Measurements from ENCODE around the gene NUCKS1.

NUCKS1 gene, protein sequence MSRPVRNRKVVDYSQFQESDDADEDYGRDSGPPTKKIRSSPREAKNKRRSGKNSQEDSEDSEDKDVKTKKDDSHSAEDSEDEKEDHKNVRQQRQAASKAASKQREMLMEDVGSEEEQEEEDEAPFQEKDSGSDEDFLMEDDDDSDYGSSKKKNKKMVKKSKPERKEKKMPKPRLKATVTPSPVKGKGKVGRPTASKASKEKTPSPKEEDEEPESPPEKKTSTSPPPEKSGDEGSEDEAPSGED

DNA sequence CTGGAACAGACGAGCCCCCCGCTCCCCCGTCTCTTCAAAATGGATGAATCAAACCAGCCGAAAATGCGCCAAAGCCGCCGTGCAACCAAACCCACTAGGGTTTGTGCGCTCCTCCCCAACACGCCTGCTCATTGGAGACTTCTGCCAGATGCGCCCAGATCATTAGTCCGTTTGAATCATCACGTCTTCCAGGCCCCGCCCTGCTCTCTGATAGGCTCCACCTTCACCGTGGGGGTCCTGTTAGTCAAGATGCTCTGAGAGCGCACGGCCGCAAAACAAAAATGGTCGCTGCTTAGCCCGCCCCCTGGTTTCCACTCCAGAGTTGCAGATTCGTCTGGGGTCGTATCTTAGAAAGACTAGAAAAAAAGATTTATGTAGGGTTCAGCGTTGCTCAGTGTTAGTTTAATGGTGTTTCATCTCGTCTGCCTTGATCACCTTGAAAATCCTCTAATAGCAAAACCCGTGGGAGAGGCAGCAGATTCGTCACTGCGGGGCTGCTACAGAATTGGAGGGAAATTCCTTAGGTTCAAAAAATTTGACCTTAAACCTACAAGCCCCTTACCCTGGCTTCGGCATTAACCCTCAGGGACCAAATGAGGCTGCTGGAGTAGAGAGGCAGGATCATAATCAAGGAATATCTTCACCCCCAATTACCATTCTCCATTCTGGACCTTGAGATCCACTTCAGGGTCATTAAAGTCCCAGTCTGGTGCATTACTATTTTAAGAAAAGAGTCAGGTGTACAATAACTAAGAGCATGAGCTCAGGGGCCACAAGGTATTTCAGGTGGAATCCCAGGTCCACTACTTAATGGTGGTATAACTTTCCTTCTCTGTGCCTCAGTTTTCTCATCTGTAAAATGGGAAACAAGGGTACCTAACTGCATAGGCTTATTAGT lies at the start of gene NUCKS1:
NUCKS1 (minus strand) TSS at position 45 of the 898 bp plus-strand sequence. CDS start 209 bp downstream, outside the sequence.
- peaks cover 10% of the 10 kb centered on the region for H3K4me1 ChIP-seq
- H3K27me3 ChIP-seq (ENCODE audit: control insufficient read depth, insufficient read depth, low read length): no peaks in the 10 kb centered on the region
- TF ChIP-seq, protein P1, sequence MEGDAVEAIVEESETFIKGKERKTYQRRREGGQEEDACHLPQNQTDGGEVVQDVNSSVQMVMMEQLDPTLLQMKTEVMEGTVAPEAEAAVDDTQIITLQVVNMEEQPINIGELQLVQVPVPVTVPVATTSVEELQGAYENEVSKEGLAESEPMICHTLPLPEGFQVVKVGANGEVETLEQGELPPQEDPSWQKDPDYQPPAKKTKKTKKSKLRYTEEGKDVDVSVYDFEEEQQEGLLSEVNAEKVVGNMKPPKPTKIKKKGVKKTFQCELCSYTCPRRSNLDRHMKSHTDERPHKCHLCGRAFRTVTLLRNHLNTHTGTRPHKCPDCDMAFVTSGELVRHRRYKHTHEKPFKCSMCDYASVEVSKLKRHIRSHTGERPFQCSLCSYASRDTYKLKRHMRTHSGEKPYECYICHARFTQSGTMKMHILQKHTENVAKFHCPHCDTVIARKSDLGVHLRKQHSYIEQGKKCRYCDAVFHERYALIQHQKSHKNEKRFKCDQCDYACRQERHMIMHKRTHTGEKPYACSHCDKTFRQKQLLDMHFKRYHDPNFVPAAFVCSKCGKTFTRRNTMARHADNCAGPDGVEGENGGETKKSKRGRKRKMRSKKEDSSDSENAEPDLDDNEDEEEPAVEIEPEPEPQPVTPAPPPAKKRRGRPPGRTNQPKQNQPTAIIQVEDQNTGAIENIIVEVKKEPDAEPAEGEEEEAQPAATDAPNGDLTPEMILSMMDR (IDR thresholded peaks at IDR 0.05): peak; percentile 46
- no peaks in the 10 kb centered on the region for H3K9me3 ChIP-seq (ENCODE audit: control insufficient read depth, low read length)
- peak within 1 kb of the TSS; percentile 94 for H3K27ac ChIP-seq
- peak within 1 kb of the TSS; percentile 65 for H3K4me2 ChIP-seq (ENCODE audit: low read length)
- peak within 1 kb of the TSS; percentile 84 for H3K4me3 ChIP-seq (ENCODE audit: low read depth, low read length)
- peak within 1 kb of the TSS; percentile 19 for H3K9ac ChIP-seq
- H3K36me3 ChIP-seq (ENCODE audit: control insufficient read depth, insufficient read depth, low read length): no peaks in the 10 kb centered on the region
- H2AFZ ChIP-seq: peak within 1 kb of the TSS; percentile 88
- peaks cover 6% of the 10 kb centered on the region for H3K79me2 ChIP-seq

DNA sequence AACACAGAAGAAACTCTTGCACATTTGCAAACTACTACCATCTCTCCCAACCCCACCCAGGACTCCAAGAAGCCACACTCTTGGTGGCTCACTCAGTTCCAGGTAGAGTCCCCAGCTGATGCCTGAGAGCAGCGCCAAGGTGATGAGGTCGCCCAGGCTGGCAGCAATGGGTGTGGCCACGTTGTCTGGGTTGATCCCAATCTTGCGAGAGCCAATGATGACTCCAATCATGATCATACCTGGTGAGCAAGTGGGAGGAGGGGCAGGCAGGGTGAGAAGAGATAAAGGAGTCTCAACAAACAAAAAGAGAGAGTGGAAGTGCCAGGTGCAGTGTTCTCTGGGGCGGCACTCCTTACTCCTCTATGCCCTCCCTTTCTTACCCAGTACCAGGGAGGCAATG lies 48.6 kb upstream of the NUCKS1 start:
- H3K27ac ChIP-seq: no peak overlapping the region

DNA sequence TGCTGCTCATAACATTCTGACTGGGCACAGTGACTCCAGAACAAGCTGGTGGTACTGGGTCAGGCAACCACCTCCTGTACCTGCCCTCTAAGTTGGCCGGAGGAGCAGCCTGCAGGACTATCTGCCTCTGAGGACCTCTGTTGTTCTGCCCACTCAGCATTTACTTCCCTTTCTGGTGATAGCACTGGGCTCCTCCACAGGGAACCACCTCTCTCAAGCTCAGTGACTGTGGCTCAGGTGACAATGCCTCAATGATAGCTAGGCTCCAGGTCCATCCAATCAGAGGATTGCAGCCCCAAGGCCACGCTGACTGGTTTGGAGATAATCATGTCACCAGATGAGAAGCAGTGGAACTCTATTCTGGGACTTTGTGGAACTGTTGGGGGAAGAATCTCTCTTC lies 47.2 kb upstream of the NUCKS1 start:
- no peak overlapping the region for H3K4me2 ChIP-seq (ENCODE audit: low read length)
- TF ChIP-seq, protein P1 (IDR thresholded peaks at IDR 0.05): no peak

More for the DNA sequence above, 48.6 kb upstream of the NUCKS1 start:
- H3K9me3 ChIP-seq (ENCODE audit: control insufficient read depth, low read length): no peaks in the 10 kb centered on the region
- no peaks in the 10 kb centered on the region for H3K36me3 ChIP-seq (ENCODE audit: control insufficient read depth, insufficient read depth, low read length)
- no peak overlapping the region for H3K9ac ChIP-seq
- H3K27me3 ChIP-seq (ENCODE audit: control insufficient read depth, insufficient read depth, low read length): no peaks in the 10 kb centered on the region
- TF ChIP-seq, protein P1 (IDR thresholded peaks at IDR 0.05): no peak
- H2AFZ ChIP-seq: no peak overlapping the region
- H3K4me1 ChIP-seq: no peaks in the 10 kb centered on the region
- H3K4me2 ChIP-seq (ENCODE audit: low read length): no peak overlapping the region
- no peaks in the 10 kb centered on the region for H3K79me2 ChIP-seq
- no peak overlapping the region for H3K4me3 ChIP-seq (ENCODE audit: low read depth, low read length)

DNA sequence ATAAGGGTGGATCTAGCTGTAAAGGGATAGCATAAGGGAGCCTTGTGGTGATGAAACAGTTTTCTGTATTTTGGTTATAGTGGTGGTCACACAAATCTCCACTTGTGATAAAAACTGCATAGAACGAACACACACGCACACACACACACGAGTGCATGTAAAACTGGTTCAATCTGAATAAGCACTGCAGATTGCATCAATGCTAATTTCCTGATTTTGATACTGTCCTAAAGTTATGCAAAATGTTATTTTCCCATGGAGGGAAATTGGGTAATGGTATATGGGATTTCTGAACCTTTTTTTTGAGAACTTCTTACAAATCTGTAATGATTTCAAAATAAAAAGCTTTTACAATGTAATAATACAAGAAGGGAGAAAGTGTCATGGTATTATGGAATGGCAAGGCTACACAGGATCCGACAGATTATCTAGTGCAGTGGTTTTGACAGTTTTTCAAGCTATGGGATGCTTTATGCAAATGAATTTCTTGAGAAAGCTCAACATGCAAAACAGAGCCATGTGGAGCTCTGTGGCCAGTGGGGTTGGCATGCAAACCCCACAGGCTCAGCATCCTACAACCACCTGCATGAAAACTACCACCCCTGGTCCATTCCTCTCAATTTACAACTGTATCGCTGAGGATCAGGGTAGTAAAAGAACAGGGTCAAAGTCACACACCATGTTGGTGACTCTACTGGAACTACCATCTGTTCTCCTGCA lies 44.2 kb upstream of the NUCKS1 start:
- TF ChIP-seq, protein P1 (IDR thresholded peaks at IDR 0.05): no peak
- no peak overlapping the region for H3K27ac ChIP-seq
- H3K4me1 ChIP-seq: no peaks in the 10 kb centered on the region
- H3K79me2 ChIP-seq: no peaks in the 10 kb centered on the region
- H3K36me3 ChIP-seq (ENCODE audit: control insufficient read depth, insufficient read depth, low read length): no peaks in the 10 kb centered on the region
- no peak overlapping the region for H3K4me3 ChIP-seq (ENCODE audit: low read depth, low read length)
- no peaks in the 10 kb centered on the region for H3K9me3 ChIP-seq (ENCODE audit: control insufficient read depth, low read length)
- no peak overlapping the region for H3K9ac ChIP-seq
- H2AFZ ChIP-seq: no peak overlapping the region
- no peak overlapping the region for H3K4me2 ChIP-seq (ENCODE audit: low read length)
- H3K27me3 ChIP-seq (ENCODE audit: control insufficient read depth, insufficient read depth, low read length): no peaks in the 10 kb centered on the region

More for the DNA sequence above, 47.2 kb upstream of the NUCKS1 start:
- Histone ChIP-seq H3K27me3 (ENCODE audit: control insufficient read depth, insufficient read depth, low read length) (no peaks in the 10 kb centered on the region), H3K36me3 (ENCODE audit: control insufficient read depth, insufficient read depth, low read length) (no peaks in the 10 kb centered on the region), H3K79me2 (no peaks in the 10 kb centered on the region), H2AFZ (no peak overlapping the region), H3K9ac (no peak overlapping the region), H3K4me1 (no peaks in the 10 kb centered on the region), H3K9me3 (ENCODE audit: control insufficient read depth, low read length) (no peaks in the 10 kb centered on the region), H3K4me3 (ENCODE audit: low read depth, low read length) (no peak overlapping the region), H3K27ac (no peak overlapping the region)

Data from parathyroid adenoma (tissue), 2 donors.